GM21717 (cell line): ENCODE results near the gene POLR2F.
"Not testable (repeated sequence)": the region's sequence is repeated elsewhere in the genome, so short reads cannot be mapped to it uniquely, and the experiment has no call there.

ENCODE experiments used
- ATAC-seq: cut with Tn5 transposase; IDR thresholded peaks from one replicate; pipeline ENCODE4 v1.9.1; 2021; ENCODE audit warnings: mild to moderate bottlenecking, moderate library complexity; ENCODE audit not compliant: unreplicated experiment

POLR2F gene

DNA sequence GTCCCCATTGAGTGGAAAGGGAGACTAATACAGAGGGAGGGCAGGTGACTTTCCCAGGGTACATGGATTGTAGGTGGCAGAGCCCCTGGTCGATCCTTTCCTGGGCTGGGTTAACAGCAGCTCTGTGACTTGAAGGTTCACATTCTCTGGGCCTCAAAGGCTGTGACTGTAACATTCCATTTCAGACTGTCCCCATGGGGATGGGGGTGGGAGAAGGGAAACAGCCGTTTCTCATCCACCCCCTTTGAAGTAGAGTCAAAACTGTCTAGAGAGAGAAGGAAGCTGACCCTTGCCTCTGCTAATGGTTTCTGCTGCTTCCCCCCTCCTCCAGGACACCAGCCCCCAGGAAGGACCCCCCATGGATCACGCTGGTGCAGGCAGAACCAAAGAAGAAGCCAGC is 28.2 kb upstream of the POLR2F start:
- no peak for ATAC-seq

DNA sequence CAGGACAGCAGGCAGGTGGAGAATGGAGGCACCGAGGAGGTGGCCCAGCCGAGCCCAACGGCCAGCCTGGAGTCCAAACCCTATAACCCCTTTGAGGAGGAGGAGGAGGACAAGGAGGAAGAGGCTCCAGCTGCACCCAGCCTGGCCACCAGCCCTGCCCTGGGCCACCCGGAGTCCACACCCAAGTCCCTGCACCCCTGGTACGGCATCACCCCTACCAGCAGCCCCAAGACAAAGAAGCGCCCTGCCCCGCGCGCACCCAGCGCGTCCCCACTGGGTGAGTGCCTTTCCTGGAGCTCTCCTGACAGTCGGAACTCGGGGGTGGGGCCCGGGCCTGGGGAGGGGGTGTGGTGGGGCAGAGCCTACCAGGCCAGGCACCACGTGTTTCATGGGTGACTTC is 27.7 kb upstream of the POLR2F start:
- no peak for ATAC-seq

DNA sequence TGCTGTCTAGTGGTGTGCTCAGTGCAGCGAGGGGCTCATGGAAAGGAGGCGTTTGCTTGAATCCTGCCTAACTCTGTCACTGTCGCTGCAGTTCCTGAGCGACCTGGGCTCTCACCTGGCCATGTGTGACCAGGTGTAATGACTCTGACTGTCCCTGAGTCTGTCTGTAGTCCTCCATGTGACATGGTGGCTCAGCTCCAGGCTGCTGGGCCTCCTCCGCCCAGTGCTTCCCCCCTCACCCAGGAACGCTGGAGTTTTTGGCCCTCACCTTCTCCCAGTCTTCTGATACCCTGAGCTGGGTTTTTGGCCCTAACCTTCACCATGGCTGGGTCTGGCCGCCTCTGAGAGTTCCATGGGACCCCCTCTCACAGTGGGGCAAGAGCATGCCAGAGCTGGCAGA is 27.1 kb upstream of the POLR2F start:
- no peak for ATAC-seq

DNA sequence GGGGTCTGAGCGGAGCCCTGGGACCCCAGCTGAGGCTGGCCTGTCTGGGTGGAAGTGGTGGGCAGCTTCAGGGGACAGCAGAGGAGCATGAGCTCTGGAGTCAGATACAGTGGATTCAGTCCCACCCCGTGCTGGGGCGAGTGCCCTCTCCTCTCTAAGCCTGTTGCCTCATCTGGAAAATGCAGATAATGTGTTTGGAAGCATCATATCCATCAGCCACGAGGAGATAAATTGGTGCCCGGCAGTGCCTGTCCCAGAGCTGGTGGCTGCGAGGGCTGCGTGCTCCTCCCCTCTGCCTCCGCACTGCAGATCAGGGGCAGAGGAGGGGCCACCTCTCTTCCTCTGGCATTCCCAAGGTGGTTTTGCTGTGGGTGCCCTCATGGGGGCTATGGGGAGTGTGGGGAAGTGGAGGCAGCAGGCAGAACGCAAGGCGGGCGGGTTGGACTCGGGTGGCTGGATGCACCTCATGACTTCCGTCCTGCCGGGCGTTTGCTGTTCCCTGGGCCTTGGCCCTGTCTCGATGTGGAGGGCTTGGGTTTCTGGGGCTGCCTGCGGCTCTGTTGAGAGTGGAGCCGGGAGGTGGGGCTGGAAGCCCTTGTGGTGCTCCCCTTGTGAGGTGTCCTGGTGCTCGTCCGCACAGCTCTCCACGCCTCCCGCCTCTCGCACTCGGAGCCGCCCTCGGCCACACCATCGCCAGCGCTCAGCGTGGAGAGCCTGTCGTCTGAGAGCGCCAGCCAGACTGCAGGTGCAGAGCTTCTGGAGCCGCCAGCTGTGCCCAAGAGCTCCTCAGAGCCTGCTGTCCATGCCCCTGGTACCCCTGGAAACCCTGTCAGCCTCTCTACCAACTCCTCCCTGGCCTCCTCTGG is 26.5 kb upstream of the POLR2F start:
- no peak for ATAC-seq

DNA sequence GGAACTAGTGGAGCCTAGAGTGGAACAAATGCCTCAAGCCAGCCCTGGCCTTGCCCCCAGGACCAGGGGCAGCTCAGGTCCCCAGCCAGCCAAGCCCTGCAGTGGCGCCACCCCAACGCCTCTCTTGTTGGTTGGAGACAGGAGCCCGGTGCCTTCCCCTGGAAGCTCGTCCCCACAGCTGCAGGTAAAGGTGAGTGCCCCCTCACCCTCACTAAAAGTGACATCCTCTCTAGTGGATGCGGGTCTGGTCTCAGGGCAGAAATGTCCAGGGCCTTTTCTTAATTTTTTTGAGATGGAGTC is 25.9 kb upstream of the POLR2F start:
- no peak for ATAC-seq

DNA sequence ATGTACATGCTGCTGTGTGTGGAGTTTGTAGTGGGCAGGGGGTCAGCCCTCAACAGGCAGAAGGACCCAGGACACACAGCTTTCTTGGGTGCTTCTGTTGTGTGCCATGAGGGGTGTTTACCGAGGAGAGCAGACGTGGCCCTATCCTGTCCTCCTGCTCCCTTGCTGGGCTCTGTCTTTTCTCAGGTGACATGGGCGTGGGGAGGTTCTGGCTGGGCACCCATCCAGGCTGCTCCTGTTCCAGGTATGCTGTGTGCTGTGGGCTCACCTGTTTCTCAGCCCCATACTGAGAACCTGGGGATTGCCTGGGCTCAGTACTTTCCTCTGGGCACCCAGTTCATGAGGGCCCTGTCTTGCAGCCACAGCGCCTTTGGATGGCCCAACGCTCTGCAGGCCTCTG is 24.1 kb upstream of the POLR2F start:
- no peak for ATAC-seq

DNA sequence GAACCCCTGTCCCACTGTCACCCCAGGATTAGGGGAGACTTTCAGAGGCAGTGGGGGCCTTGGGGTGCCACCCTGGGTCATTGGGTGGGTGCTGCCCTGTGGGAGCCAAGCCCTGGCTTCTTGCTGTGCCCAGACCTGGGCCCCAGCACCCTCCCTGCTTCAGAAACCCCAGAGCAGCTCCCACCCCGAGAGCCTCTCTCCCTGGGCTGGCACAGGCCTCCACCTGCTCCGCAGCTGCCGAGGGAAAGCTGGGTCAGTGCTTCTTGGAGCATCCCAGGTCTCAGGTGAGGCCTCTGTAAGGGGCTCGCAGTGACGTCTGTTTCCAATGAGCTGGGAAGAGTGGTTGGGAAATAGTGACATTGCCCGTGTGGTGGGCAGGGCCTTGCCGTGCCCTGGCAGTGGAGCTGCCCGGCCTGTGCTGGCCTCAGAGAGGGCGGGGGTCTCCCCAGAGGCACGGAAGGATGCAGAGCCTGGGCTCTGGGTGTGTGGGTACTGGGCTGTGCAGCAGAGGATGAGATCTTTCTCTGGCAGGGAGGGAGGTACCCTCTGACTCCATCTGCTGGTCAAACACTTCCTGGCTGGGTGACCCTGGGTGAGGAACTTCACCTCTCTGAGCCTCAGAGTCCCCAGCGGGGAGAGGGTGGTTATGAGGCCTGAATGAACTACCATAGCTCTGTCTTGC is 23.1 kb upstream of the POLR2F start:
- no peak for ATAC-seq

DNA sequence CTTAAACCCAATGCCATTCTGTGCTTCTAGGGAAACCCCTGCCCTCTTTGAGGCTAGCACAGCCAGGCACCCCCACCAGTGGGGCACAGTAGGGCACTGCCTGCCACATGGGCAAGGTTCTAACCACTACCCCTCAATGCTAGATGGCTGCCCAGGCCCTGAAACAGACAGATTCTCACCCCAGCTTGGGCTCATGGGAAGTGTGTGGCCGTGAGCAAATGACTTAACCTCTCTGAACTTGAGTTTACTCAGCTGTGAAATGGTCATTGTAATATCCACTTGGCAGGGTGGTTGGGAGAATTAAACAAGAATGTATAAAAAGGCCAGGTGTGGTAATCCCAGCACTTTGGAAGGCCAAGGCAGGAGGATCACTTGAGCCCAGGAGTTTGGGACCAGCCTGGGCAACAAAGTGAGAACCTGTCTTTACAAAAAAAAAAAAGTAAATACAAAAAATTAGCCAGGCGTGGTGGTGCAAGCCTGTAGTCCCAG is 22.5 kb upstream of the POLR2F start:
- ATAC-seq, result no peak

DNA sequence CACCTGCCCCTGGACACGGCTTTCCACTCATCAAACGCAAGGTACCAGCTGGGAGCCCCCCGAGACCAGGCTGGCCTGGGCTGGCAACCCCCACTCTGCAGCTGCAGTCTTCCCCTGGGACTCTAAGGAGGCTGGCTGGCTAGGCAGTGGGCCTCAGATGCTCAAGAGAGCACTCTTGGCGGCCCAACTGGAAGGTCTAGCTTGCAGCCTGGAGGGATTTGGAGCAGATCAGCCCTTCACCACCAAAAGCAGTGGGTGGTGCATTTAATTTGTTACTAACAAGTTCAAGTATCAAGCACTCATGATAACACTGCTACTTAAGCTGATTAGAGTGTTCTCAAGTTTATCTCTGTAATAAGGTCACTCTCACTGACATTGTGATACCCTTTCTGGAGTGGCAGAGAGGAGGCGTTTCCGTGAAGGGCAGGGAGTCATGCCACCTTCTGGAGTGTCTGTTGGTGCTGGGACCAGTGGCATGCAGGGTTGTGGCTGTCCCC is 21.6 kb upstream of the POLR2F start:
- no peak for ATAC-seq

DNA sequence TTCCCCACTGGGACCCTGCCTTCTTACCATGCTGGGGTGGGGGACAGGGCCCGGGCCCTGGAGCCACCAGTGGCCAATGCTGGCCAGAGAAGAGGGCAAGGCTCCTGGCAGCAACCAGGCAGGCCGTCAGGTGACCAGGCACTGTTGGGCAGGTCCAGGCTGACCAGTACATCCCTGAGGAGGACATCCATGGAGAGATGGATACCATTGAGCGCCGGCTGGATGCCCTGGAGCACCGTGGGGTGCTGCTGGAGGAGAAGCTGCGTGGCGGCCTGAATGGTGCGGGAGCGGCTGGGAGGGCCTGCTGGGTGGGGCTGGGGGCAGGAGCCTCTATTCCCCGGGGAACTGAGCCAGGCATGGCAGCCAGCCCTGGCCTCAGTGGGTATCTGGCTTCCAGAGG is 21.1 kb upstream of the POLR2F start:
- no peak for ATAC-seq

DNA sequence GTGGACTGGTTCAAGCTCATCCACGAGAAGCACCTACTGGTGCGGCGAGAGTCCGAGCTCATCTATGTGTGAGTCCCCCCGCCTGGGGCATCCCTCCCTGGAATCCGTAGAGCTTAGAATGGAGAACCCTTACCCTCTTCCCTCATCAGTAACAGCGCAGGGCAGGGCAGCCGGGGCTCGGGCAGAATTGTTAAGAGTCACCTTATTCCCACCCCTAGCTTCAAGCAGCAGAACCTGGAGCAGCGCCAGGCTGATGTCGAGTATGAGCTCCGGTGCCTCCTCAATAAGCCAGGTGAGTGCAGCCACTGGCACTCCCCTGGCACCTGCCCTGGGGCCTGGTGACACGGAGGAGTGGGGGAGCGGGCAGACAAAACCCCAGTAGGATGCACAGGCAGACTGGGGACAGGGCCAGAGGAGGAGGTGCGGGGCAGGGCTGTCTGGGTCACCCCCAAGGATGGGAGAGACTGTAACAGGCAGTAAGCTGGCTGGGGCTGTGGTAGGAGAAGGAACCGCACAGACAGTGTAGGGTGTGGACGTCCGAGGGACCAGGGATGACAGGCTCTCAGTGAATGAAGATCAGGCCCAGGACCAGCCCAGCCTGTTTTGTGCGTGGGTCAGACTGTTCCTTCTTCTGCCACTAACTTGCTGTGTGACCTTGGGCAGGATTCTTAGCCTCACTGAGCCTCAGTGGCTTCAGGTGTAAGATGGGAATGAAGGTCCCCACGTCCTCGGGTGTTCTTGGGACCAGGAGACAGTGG is 20.5 kb upstream of the POLR2F start:
- no peak for ATAC-seq

DNA sequence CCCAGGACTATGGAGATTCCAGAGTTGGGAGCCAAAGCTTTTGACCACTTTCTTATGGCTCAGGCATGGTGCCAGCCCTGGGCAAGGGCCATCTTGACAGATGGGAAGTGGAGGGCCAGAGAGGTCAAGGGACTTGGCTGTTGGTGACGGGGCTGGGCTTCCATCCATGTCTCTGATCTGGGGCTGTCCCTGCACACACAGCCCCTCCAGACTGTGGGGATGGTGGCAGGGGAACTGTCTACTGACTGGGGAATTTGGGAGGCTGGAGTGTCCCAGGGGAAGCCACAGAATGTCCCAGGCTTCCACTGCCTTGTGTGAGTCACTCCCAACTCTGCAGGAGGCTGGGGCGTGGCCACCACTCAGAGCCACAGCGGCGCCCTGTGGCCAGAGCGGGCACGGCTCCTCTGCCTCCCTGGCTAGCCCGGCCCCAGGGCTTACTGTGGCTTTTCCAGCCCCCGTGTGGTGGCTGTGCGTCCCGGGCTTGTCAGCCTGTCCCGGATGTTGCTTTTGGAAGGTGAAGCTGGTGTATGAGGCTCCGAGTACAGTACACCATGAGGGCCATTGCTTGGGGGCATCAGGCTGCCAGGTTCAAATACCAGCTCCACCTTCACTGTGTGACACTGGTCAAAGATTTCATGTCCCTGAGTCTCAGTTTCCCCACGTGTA is 19.7 kb upstream of the POLR2F start:
- peak; percentile 69 for ATAC-seq

DNA sequence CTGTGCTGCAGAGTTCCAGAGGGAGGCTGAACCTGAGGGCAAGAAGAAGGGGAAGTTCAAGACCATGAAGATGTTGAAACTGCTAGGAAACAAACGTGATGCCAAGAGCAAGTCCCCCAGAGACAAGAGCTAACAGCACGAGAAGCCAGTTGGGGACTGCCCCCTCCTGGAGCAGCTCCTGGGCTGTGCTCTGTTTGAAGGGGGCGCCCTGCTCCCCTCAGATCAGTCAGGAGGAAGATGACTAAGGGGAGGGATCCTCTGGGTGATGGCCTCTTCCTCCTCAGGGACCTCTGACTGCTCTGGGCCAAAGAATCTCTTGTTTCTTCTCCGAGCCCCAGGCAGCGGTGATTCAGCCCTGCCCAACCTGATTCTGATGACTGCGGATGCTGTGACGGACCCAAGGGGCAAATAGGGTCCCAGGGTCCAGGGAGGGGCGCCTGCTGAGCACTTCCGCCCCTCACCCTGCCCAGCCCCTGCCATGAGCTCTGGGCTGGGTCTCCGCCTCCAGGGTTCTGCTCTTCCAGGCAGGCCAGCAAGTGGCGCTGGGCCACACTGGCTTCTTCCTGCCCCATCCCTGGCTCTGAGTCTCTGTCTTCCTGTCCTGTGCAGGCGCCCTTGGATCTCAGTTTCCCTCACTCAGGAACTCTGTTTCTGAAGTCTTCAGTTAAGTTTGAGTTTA is 12.7 kb upstream of the POLR2F start:
- ATAC-seq, result no peak

DNA sequence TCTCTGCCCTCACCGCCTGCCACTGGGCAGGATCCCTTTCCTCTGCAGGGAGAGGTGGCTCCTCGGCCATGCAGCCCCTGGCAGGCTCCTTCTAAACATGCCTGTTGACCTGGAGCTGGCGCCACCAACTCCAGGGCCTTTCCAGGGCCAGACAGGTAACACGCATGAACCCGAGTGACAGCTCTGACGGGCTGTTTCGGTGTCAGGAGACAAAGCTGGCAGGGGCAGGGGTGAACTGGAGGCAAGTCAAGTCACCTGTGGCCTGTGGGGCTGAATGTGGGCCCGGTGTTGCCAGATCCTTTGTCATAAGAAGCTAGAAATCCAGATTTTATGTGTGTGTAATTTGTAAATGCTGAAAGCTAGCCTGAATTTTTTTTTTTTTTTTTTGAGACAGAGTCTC is 11.4 kb upstream of the POLR2F start:
- ATAC-seq, result no peak

DNA sequence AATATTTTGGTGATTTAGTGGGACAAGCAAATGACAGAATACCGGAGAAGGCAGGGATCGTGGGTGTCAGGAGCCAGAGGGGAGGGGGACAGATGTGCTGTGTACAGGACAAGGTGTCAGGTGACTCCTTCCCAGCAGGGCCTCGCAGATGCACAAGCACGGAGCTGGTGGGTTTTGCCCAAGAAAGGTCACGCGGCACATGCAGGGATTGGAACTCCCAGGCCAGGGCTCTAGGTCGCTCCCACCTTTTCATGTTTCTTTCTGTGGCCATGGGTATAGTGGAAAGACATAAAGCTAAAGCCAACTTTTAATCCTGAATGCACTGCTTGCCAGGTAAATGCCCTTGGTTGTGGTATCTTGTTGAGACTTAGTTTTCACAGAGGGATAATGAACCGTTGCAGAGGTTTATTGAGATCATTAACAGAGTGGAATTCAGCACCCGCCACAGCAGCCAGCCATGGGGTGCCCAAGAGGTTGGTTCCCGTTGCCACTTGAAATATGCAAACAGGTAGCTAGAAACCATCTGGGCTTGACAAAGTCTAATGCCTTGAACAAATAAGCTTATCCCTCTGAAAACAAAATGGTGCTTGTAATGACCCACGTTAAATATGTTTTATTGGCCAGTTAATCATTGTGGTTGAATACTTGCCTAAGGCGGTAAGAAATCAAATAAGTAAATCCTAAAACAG is 10.2 kb upstream of the POLR2F start:
- no peak for ATAC-seq

DNA sequence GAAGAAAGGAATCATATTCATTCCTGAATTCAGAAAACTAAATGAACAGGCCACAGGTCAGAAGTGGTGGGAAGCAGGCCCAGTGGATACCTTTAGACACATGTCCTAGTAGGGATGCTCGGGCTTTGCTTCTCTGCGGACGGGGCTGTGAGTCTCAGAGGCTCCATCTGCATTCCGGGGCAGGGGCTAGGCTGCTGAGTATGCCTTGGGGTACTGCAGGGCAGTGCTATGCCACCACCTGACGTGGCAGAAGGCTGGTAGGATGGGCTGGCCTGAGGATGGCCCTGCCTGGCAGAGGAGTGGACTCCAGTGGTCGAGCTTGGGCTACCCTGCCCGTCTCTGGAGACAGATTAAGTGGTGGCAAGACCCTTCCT is 9.7 kb upstream of the POLR2F start:
- no peak for ATAC-seq

DNA sequence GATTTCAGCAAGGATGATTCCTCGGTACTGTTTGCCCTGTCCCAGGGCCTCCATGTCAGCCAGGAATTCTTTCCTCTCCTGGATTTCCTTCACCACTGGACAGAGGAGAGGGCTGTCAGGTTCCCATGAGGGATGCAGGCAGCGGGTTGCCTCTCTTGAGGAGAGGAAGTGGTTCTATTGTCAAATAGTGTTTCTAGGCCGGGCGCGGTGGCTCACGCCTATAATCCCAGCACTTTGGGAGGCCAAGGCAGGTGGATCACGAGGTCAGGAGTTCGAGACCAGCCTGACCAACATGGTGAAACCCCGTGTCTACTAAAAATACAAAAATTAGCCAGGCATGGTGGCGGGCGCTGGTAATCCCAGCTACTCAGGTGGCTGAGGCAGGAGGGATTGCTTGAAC is 9.1 kb upstream of the POLR2F start:
- ATAC-seq, result not testable (repeated sequence)

DNA sequence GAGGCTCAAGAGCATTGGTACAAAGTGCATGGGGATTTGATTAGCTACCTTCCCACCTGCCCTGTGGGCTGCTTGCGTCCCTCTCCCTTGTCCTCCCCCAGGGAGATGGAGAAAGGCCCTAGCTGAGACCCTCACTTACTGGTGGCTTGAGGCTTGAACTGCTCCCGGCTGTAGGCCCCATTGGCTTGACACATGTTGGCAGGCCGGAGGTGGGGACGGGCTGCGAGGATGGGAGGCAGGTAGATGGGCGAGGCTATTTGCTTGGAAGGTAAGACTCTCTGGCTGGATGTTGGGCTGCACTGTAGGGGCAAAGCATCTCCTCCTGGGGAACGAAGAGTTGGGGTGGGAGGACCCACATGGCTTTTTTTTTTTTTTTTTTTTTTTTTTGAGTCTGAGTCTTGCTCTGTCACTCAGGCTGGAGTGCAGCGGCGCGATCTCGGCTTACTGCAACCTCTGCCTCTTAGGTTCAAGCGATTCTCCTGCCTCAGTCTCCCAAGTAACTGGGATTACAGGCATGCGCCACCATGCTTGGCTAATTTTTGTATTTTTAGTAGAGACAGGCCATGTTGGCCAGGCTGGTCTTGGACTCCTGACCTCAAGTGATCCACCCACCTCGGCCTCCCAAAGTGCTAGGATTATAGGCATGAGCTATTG is 6.2 kb upstream of the POLR2F start:
- not testable (repeated sequence) for ATAC-seq

DNA sequence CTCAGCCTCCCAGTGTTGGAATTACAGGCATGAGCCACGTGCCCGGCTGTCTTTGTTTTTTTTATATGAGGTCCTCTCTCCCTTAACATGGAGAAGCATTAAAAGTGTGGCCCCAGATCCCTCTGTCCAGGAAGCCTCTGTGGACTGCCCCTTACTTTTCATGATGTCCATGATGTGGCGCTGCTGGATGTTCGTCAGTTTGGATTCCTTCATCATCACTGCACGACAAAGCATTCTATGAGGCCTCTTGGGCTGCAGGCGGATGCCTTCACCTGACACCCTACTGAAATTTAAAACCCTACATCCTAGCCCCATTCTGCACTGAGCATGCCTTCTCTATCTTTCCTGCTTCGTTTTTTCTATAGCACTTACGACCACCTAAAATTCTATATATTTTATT is 2.2 kb upstream of the POLR2F start:
- ATAC-seq, result no peak
